H9 (cell line): ENCODE measurements around the gene FBLN2. TPM values are rescaled to one million over a fixed set of nuclear protein-coding genes. Genes with fewer than 3 reads are reported as not detected.

ENCODE experiments used
- DNase-seq: peaks from one replicate; pipeline ENCODE4 v3.0.0-alpha.2; 2017
- H2AFZ ChIP-seq: one replicate; pipeline ENCODE4 v1.6.1; 2013; ENCODE audit warnings: mild to moderate bottlenecking, low read length, control low read depth, moderate library complexity
- H2AK5ac ChIP-seq: 2 replicates; pipeline ENCODE4 v1.6.1; 2013; ENCODE audit warnings: low read length, control low read depth, mixed read lengths; ENCODE audit not compliant: insufficient read length
- H2BK120ac ChIP-seq: one replicate; pipeline ENCODE4 v1.6.1; 2013; ENCODE audit warnings: low read depth, mild to moderate bottlenecking, low read length, control low read depth, inconsistent platforms; ENCODE audit not compliant: poor library complexity, severe bottlenecking
- H2BK12ac ChIP-seq: 2 replicates; pipeline ENCODE4 v1.6.1; 2013; ENCODE audit warnings: low read length, control low read depth, mixed read lengths, low read depth; ENCODE audit not compliant: insufficient read length
- H2BK15ac ChIP-seq: 2 replicates; pipeline ENCODE4 v1.6.1; 2013; ENCODE audit warnings: low read depth, low read length, control low read depth
- H2BK20ac ChIP-seq: one replicate; pipeline ENCODE4 v1.6.1; 2013; ENCODE audit warnings: low read depth, mild to moderate bottlenecking, low read length, control low read depth, inconsistent platforms; ENCODE audit not compliant: poor library complexity, severe bottlenecking
- H2BK5ac ChIP-seq: 2 replicates; pipeline ENCODE4 v1.6.1; 2013; ENCODE audit warnings: low read length, control low read depth, mixed read lengths; ENCODE audit not compliant: insufficient read length
- H3K14ac ChIP-seq: 2 replicates; pipeline ENCODE4 v1.6.1; 2013; ENCODE audit warnings: low read length, control low read depth; ENCODE audit not compliant: insufficient read depth
- H3K18ac ChIP-seq: 2 replicates; pipeline ENCODE4 v1.6.1; 2013; ENCODE audit warnings: low read depth, mild to moderate bottlenecking, mixed read lengths, low read length, control low read depth; ENCODE audit not compliant: insufficient read length
- H3K23ac ChIP-seq: 2 replicates; pipeline ENCODE4 v1.6.1; 2013; ENCODE audit warnings: low read length, control low read depth, mixed read lengths, low read depth; ENCODE audit not compliant: insufficient read length
- H3K23me2 ChIP-seq: 2 replicates; pipeline ENCODE4 v1.6.1; 2013; ENCODE audit warnings: low read depth, mild to moderate bottlenecking, mixed read lengths, low read length, control low read depth; ENCODE audit not compliant: insufficient read length, poor library complexity, severe bottlenecking
- H3K27ac ChIP-seq: 2 replicates; pipeline ENCODE4 v1.5.1; 2013; ENCODE audit warnings: low read length, control low read depth, mixed read lengths, low read depth; ENCODE audit not compliant: insufficient read length
- H3K27me3 ChIP-seq: 2 replicates; pipeline ENCODE4 v1.6.1; 2013; ENCODE audit warnings: low read length, control low read depth, inconsistent platforms; ENCODE audit not compliant: insufficient read depth
- H3K4ac ChIP-seq: 2 replicates; pipeline ENCODE4 v1.6.1; 2013; ENCODE audit warnings: low read depth, mild to moderate bottlenecking, control low read depth, inconsistent platforms, low read length, moderate library complexity
- H3K4me1 ChIP-seq: 2 replicates; pipeline ENCODE4 v1.6.1; 2013; ENCODE audit warnings: low read length, control low read depth, inconsistent platforms; ENCODE audit not compliant: insufficient read depth
- H3K4me2 ChIP-seq: 2 replicates; pipeline ENCODE4 v1.6.1; 2013; ENCODE audit warnings: low read length, control low read depth, mixed read lengths; ENCODE audit not compliant: insufficient read length, insufficient read depth
- H3K56ac ChIP-seq: 2 replicates; pipeline ENCODE4 v1.6.1; 2013; ENCODE audit warnings: low read depth, mild to moderate bottlenecking, mixed read lengths, low read length, control low read depth; ENCODE audit not compliant: insufficient read length
- H3K79me1 ChIP-seq: 2 replicates; pipeline ENCODE4 v1.6.1; 2013; ENCODE audit warnings: low read depth, mild to moderate bottlenecking, moderate library complexity, low read length, control low read depth, inconsistent platforms; ENCODE audit not compliant: insufficient read depth, poor library complexity, severe bottlenecking
- H3K79me2 ChIP-seq: 2 replicates; pipeline ENCODE4 v1.6.1; 2013; ENCODE audit warnings: low read length, control low read depth, inconsistent platforms; ENCODE audit not compliant: insufficient read depth
- H3K9ac ChIP-seq: 2 replicates; pipeline ENCODE4 v1.6.1; 2013; ENCODE audit warnings: low read length, control low read depth, mixed read lengths; ENCODE audit not compliant: insufficient read length; ENCODE audit errors: extremely low read depth
- H3K9me3 ChIP-seq: one replicate; pipeline ENCODE4 v1.6.1; 2013; ENCODE audit warnings: low read depth, low read length, inconsistent platforms; ENCODE audit not compliant: control insufficient read depth
- H3T11ph ChIP-seq: one replicate; pipeline ENCODE4 v1.6.1; 2013; ENCODE audit warnings: mild to moderate bottlenecking, low read length, control low read depth, inconsistent platforms
- H4K20me1 ChIP-seq: one replicate; pipeline ENCODE4 v1.6.1; 2013; ENCODE audit not compliant: control insufficient read depth, insufficient read length, insufficient read depth
- H4K5ac ChIP-seq: 2 replicates; pipeline ENCODE4 v1.6.1; 2013; ENCODE audit warnings: low read depth, mild to moderate bottlenecking, mixed read lengths, low read length, control low read depth; ENCODE audit not compliant: insufficient read length
- H4K8ac ChIP-seq: replicated peaks from 2 replicates; pipeline ENCODE4 v1.6.1; 2013; ENCODE audit warnings: low read length, control low read depth, mixed read lengths, low read depth; ENCODE audit not compliant: insufficient read length
- H4K91ac ChIP-seq: 2 replicates; pipeline ENCODE4 v1.6.1; 2013; ENCODE audit warnings: low read depth, mild to moderate bottlenecking, moderate library complexity, mixed read lengths, low read length, control low read depth; ENCODE audit not compliant: insufficient read length
- H3K27ac Mint-ChIP-seq, 3 experiments: 2 replicates in 2 of 3; 3 replicates in 1 of 3; pipeline ENCODE4 v1.8.0; 2020 to 2021; ENCODE audit warnings: mixed read lengths in 3 of 3, mild to moderate bottlenecking in 1 of 3, moderate library complexity in 1 of 3
- H3K27me3 Mint-ChIP-seq: 2 replicates; pipeline ENCODE4 v1.8.0; 2021; ENCODE audit warnings: low read depth, mild to moderate bottlenecking, moderate library complexity, mixed read lengths
- H3K36me3 Mint-ChIP-seq, 3 experiments: 2 replicates in 2 of 3; 3 replicates in 1 of 3; pipeline ENCODE4 v1.8.0; 2020 to 2021; ENCODE audit warnings: low read depth in 3 of 3, mixed read lengths in 3 of 3; ENCODE audit not compliant: insufficient read depth in 1 of 3
- H3K4me1 Mint-ChIP-seq, 2 experiments: 2 replicates each; pipeline ENCODE4 v1.8.0; 2020; ENCODE audit warnings: mixed read lengths in 2 of 2
- H3K4me3 Mint-ChIP-seq, 2 experiments: 2 replicates in 1 of 2; 3 replicates in 1 of 2; pipeline ENCODE4 v1.8.0; 2020 to 2021; ENCODE audit warnings: mild to moderate bottlenecking in 2 of 2, mixed read lengths in 2 of 2, moderate library complexity in 1 of 2
- H3K9me3 Mint-ChIP-seq, 2 experiments: 2 replicates in 1 of 2; 3 replicates in 1 of 2; pipeline ENCODE4 v1.8.0; 2020; ENCODE audit warnings: mild to moderate bottlenecking in 2 of 2, mixed read lengths in 2 of 2, moderate library complexity in 1 of 2
- CTCF ChIP-seq: fragments of 200-600 bp; sonication (generic); conservative IDR thresholded peaks from 3 replicates; pipeline ENCODE4 v1.8.0; 2021; ENCODE audit warnings: antibody characterized with exemption, mild to moderate bottlenecking
- WGBS: extraction: QIAGEN DNeasy Blood & Tissue Kit; methylation state at CpG from one replicate; pipeline ENCODE4 v1.1.7; 2013; ENCODE audit warnings: missing lambda C conversion rate, low lambda C conversion rate, mixed read lengths; ENCODE audit not compliant: insufficient read length; ENCODE audit errors: extremely low coverage; 5-methylcytosine and 5-hydroxymethylcytosine counted together
- total RNA-seq: library from RNA; stranded (reverse); gene quantifications from 2 replicates; pipeline ENCODE4 v1.2.1, GENCODE V29; 2021

FBLN2 gene
- total RNA-seq, 1 experiment from 2014 or later: 11.8 TPM

GRCh38 chr3:13668136-13668535 is 119.2 kb downstream of the FBLN2 start:
- Histone ChIP-seq H3K9ac (no peak overlapping the region), H4K5ac (no peak overlapping the region), H2BK12ac (no peak overlapping the region), H3K4ac (no peak overlapping the region), H4K20me1 (no peaks in the 10 kb centered on the region), H2AFZ (no peak overlapping the region), H3K27ac (no peak overlapping the region), H3K18ac (no peak overlapping the region), H3K56ac (no peak overlapping the region), H3K4me1 (no peaks in the 10 kb centered on the region), H3T11ph (no peak overlapping the region), H2BK15ac (no peak overlapping the region), H2BK20ac (no peak overlapping the region), H3K79me1 (no peaks in the 10 kb centered on the region), H4K91ac (no peak overlapping the region), H2BK5ac (no peak overlapping the region), H4K8ac (no peak overlapping the region), H3K9me3 (no peaks in the 10 kb centered on the region), H3K23me2 (no peaks in the 10 kb centered on the region), H3K4me2 (no peak overlapping the region), H3K27me3 (no peaks in the 10 kb centered on the region), H3K23ac (no peak overlapping the region), H3K14ac (no peak overlapping the region), H2BK120ac (no peak overlapping the region), H2AK5ac (no peak overlapping the region), H3K79me2 (no peaks in the 10 kb centered on the region)
- Mint-ChIP-seq H3K9me3 (no peaks in the 10 kb centered on the region), H3K36me3 (peaks cover 0 to 1% (median 0%) of the 10 kb centered on the region in 3 experiments; a peak in 1 of 7 replicates), H3K4me1 (peaks cover 14 to 15% of the 10 kb centered on the region in 2 experiments), H3K27ac (no peak overlapping the region), H3K27me3 (peaks cover 14% of the 10 kb centered on the region), H3K4me3 (no peak overlapping the region)
- DNase-seq: no peak
- no CpG with 5 or more reads among the region's 5 CpGs for WGBS
- TF ChIP-seq CTCF: no peak
